ENCODE measurements around the gene SMG6. TPM values are rescaled to one million over a fixed set of nuclear protein-coding genes. Genes with fewer than 3 reads are reported as not detected.
A peak's percentile ranks its signal among the peaks of the same experiment; 100 is the strongest.

The SMG6 gene
- total RNA-seq, 1 experiment from 2014 or later, result 28.6 TPM

- H3K23me2 ChIP-seq (ENCODE audit: insufficient read length, low read depth, low read length, poor library complexity, severe bottlenecking), result peaks cover 6% of the 10 kb centered on the region
- peaks cover 58% of the 10 kb centered on the region for H3K27me3 ChIP-seq (ENCODE audit: insufficient read depth, low read length)
- H3K18ac ChIP-seq (ENCODE audit: insufficient read length, low read depth, low read length), result no peak overlapping the region
- H2BK5ac ChIP-seq (ENCODE audit: insufficient read length, low read length), result no peak overlapping the region
- H2BK15ac ChIP-seq (ENCODE audit: low read depth, low read length), result no peak overlapping the region
- no peak for DNase-seq
- no peak overlapping the region for H3K27ac ChIP-seq (ENCODE audit: insufficient read length, low read depth, low read length)
- no peak overlapping the region for H2BK12ac ChIP-seq (ENCODE audit: insufficient read length, low read depth, low read length)
- H3K4me3 Mint-ChIP-seq, result peak overlapping the region in 1 of 2 experiments; percentile 56; a peak in 3 of 5 replicates
- no peak for TF ChIP-seq CTCF (conservative IDR thresholded peaks at IDR 0.05)
- no peaks in the 10 kb centered on the region for H3K4me1 ChIP-seq (ENCODE audit: insufficient read depth, low read length)
- no peak overlapping the region for H3K23ac ChIP-seq (ENCODE audit: insufficient read length, low read depth, low read length)
- H4K8ac ChIP-seq (replicated peaks; ENCODE audit: insufficient read length, low read depth, low read length), result no peak overlapping the region
- no peak overlapping the region for H3K27ac Mint-ChIP-seq
- H2BK120ac ChIP-seq (ENCODE audit: low read depth, low read length, poor library complexity, severe bottlenecking), result no peak overlapping the region
- no peak overlapping the region for H2BK20ac ChIP-seq (ENCODE audit: low read depth, low read length, poor library complexity, severe bottlenecking)
- peaks cover 8 to 11% of the 10 kb centered on the region in 2 experiments; a peak in 3 of 4 replicates for H3K4me1 Mint-ChIP-seq
- no peak overlapping the region for H3T11ph ChIP-seq (ENCODE audit: low read length)
- H3K4ac ChIP-seq (ENCODE audit: low read depth, low read length), result no peak overlapping the region
- H3K56ac ChIP-seq (ENCODE audit: insufficient read length, low read depth, low read length), result no peak overlapping the region
- H2AK5ac ChIP-seq (ENCODE audit: insufficient read length, low read length), result no peak overlapping the region
- H3K79me2 ChIP-seq (ENCODE audit: insufficient read depth, low read length), result no peaks in the 10 kb centered on the region
- no CpG with 5 or more reads among the region's 14 CpGs for WGBS (ENCODE audit: extremely low coverage, insufficient read length, low lambda C conversion rate)
- H3K27me3 Mint-ChIP-seq (ENCODE audit: low read depth), result peaks cover 69% of the 10 kb centered on the region
- no peaks in the 10 kb centered on the region for H3K9me3 ChIP-seq (ENCODE audit: control insufficient read depth, low read depth, low read length)
- H4K91ac ChIP-seq (ENCODE audit: insufficient read length, low read depth, low read length), result no peak overlapping the region
- H4K20me1 ChIP-seq (ENCODE audit: control insufficient read depth, insufficient read depth, insufficient read length), result peaks cover 4% of the 10 kb centered on the region
- H3K9me3 Mint-ChIP-seq, result no peaks in the 10 kb centered on the region
- no peak overlapping the region for H3K14ac ChIP-seq (ENCODE audit: insufficient read depth, low read length)
- no peak overlapping the region for H4K5ac ChIP-seq (ENCODE audit: insufficient read length, low read depth, low read length)
- no peaks in the 10 kb centered on the region for H3K79me1 ChIP-seq (ENCODE audit: insufficient read depth, low read depth, low read length, poor library complexity, severe bottlenecking)
- H2AFZ ChIP-seq (ENCODE audit: low read length), result no peak overlapping the region
- H3K36me3 Mint-ChIP-seq (ENCODE audit: insufficient read depth in 1 of 3, low read depth in 3 of 3), result no peaks in the 10 kb centered on the region; a peak in 2 of 7 replicates
- H3K9ac ChIP-seq (ENCODE audit: extremely low read depth, insufficient read length, low read length), result no peak overlapping the region
- H3K4me2 ChIP-seq (ENCODE audit: insufficient read depth, insufficient read length, low read length), result peak overlapping the region; percentile 17
These were observed 251.5 kb downstream of the SMG6 start for GRCh38 chr17:2051933-2052559.
